Inflammatory macrophage treated with lipopolysaccharide for 4 hours (primary cell): ENCODE results near the gene GFAP.

Experiments
- DNase-seq: peaks from one replicate; pipeline ENCODE4 v3.0.0-alpha.2; 2020

Gene GFAP

GRCh38 chr17:44930667-44931066 is 15.4 kb upstream of the GFAP start:
- DNase-seq: no peak

- no peak for DNase-seq
Observed at GRCh38 chr17:44928950-44929720, 13.8 kb upstream of the GFAP start.

GRCh38 chr17:44928136-44928535 is 12.8 kb upstream of the GFAP start:
- DNase-seq: no peak

- DNase-seq: no peak
Observed at GRCh38 chr17:44927696-44928095, 12.4 kb upstream of the GFAP start.

- DNase-seq: no peak
Observed at GRCh38 chr17:44926821-44927525, 11.7 kb upstream of the GFAP start.

- no peak for DNase-seq
Observed at GRCh38 chr17:44925731-44926697, 10.7 kb upstream of the GFAP start.

- DNase-seq: no peak
Observed at GRCh38 chr17:44924107-44924544, 8.8 kb upstream of the GFAP start.

- DNase-seq: no peak
Observed at GRCh38 chr17:44922746-44923470, 7.6 kb upstream of the GFAP start.

GRCh38 chr17:44922136-44922535 is 6.8 kb upstream of the GFAP start:
- no peak for DNase-seq

GRCh38 chr17:44921122-44921882 is 6.0 kb upstream of the GFAP start:
- no peak for DNase-seq

- DNase-seq: no peak
Observed at GRCh38 chr17:44920565-44920940, 5.3 kb upstream of the GFAP start.

GRCh38 chr17:44919885-44920564 is 4.7 kb upstream of the GFAP start:
- DNase-seq: peak; percentile 78

GRCh38 chr17:44919411-44919810 is 4.1 kb upstream of the GFAP start:
- DNase-seq: no peak

GRCh38 chr17:44918006-44918405 is 2.7 kb upstream of the GFAP start:
- no peak for DNase-seq

- no peak for DNase-seq
Observed at GRCh38 chr17:44917456-44917855, 2.2 kb upstream of the GFAP start.

GRCh38 chr17:44916781-44917241 is 1.5 kb upstream of the GFAP start:
- DNase-seq: no peak

GRCh38 chr17:44915862-44916780 is 821 bp upstream of the GFAP start:
- peak; percentile 73 for DNase-seq

GRCh38 chr17:44914698-44915271 is 515 bp downstream of the GFAP start:
- DNase-seq: no peak

- no peak for DNase-seq
Observed at GRCh38 chr17:44914148-44914547, 1.2 kb downstream of the GFAP start.

- no peak for DNase-seq
Observed at GRCh38 chr17:44913676-44914075, 1.6 kb downstream of the GFAP start.
